Activated T-cell treated with anti-CD3 and anti-CD28 coated beads, Interleukin-2, amount 50 U/mL, for 4 hours (primary cell): ENCODE data around the gene NUDT19. TPM values are rescaled to one million over a fixed set of nuclear protein-coding genes. Genes with fewer than 3 reads are reported as not detected.
"Not testable (repeated sequence)": the region's sequence is repeated elsewhere in the genome, so short reads cannot be mapped to it uniquely, and the experiment has no call there.

Experiments used
- ATAC-seq, 2 donors: fragments of 200-7000 bp; cut with Tn5 transposase; one replicate each; pipeline ENCODE4 v1.10.0; 2021
- DNase-seq: peaks from one replicate; pipeline ENCODE4 v3.0.0-alpha.2; 2020
- H3K27me3 Mint-ChIP-seq: one replicate; pipeline ENCODE4 v1.8.0; 2021; ENCODE audit warnings: low read depth, mixed read lengths
- H3K36me3 Mint-ChIP-seq: one replicate; pipeline ENCODE4 v1.8.0; 2022; ENCODE audit warnings: mixed read lengths; ENCODE audit not compliant: insufficient read depth
- H3K4me1 Mint-ChIP-seq: one replicate; pipeline ENCODE4 v1.8.0; 2021; ENCODE audit warnings: low read depth, mixed read lengths
- H3K4me3 Mint-ChIP-seq: one replicate; pipeline ENCODE4 v1.8.0; 2021; ENCODE audit warnings: mild to moderate bottlenecking, moderate library complexity, mixed read lengths
- H3K9me3 Mint-ChIP-seq: one replicate; pipeline ENCODE4 v1.8.0; 2021; ENCODE audit warnings: mixed read lengths
- total RNA-seq, 3 donors: library from RNA; stranded (reverse); gene quantifications; one replicate each; pipeline ENCODE4 v1.2.1, GENCODE V29; 2021

The NUDT19 gene
- total RNA-seq, 3 donors from 2014 or later: 22.3 to 27.8 (median 24.7) TPM

GRCh38 chr19:32686847-32687475 is 4.7 kb upstream of the NUDT19 start:
- H3K36me3 Mint-ChIP-seq: peaks cover 2% of the 10 kb centered on the region
- peaks cover 17% of the 10 kb centered on the region for H3K4me1 Mint-ChIP-seq
- DNase-seq (no peak), ATAC-seq (no peak)
- H3K4me3 Mint-ChIP-seq: no peak overlapping the region
- H3K9me3 Mint-ChIP-seq: no peaks in the 10 kb centered on the region
- peaks cover 2% of the 10 kb centered on the region for H3K27me3 Mint-ChIP-seq

GRCh38 chr19:32687681-32688080 is 3.9 kb upstream of the NUDT19 start:
- Mint-ChIP-seq H3K4me1 (peaks cover 17% of the 10 kb centered on the region), H3K36me3 (peaks cover 2% of the 10 kb centered on the region), H3K9me3 (no peaks in the 10 kb centered on the region), H3K4me3 (no peak overlapping the region), H3K27me3 (no peaks in the 10 kb centered on the region)
- DNase-seq: no peak
- no peak for ATAC-seq

- Mint-ChIP-seq H3K4me3 (no peak overlapping the region), H3K36me3 (peaks cover 6% of the 10 kb centered on the region), H3K27me3 (no peaks in the 10 kb centered on the region), H3K9me3 (no peaks in the 10 kb centered on the region), H3K4me1 (peaks cover 23% of the 10 kb centered on the region)
- ATAC-seq (no peak), DNase-seq (no peak)
Measured at GRCh38 chr19:32688311-32688710, 3.3 kb upstream of the NUDT19 start.

DNA sequence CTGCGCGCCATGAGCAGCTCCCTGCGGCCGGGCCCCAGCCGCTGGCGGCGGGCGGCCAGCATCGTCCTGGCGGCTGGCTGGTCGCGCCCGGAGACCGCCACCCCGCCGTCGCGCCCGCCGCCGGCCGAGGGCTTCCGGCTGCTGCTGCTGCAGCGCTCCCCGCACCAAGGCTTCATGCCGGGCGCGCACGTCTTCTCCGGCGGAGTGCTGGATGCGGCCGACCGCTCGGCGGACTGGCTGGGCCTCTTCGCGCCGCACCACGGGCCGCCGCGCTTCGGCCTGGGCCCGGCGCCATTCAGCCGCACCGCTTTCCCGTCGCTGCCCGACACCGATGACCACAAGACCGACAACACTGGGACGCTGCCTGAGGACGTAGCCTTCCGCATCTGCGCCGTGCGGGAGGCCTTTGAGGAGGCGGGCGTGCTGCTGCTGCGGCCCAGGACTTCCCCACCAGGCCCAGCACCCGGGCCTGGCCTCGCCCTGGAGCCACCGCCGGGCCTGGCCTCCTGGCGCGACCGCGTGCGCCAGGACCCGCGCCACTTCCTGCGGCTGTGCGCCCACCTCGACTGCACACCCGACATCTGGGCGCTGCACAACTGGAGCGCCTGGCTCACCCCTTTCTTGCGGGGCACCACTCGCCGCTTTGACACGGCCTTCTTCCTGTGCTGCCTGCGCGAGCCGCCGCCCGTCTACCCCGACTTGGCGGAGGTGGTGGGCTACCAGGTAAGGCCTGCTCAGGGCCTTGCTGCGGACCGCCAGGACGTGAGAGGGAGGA is 518 bp downstream of the NUDT19 start:
- Mint-ChIP-seq H3K4me1 (peaks cover 56% of the 10 kb centered on the region), H3K36me3 (peaks cover 17% of the 10 kb centered on the region), H3K4me3 (peak overlapping the region; percentile 90), H3K27me3 (no peaks in the 10 kb centered on the region), H3K9me3 (no peaks in the 10 kb centered on the region)
- peak; percentile 27 for DNase-seq
- peak; percentile 69 to 72 for ATAC-seq

DNA sequence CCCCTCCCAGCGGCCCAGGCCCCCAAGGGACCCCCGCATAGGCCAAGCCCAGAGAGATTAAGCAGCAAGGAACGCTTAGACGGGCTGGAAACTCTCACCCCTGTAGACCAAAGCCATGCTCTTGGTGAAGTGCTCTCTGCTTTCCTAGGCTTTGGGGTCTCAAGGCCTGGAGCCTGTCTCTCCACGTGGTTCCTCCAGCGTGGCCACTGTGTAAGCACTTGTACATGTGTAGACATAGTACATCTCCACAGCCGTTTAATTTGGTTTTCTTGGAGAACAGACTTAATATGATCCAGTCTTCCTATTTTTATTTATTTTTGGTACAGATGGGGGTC is 1.1 kb downstream of the NUDT19 start:
- Mint-ChIP-seq H3K4me3 (peak overlapping the region; percentile 90), H3K27me3 (no peaks in the 10 kb centered on the region), H3K9me3 (no peaks in the 10 kb centered on the region), H3K4me1 (peaks cover 60% of the 10 kb centered on the region), H3K36me3 (peaks cover 20% of the 10 kb centered on the region)
- peak; percentile 1 to 8 for ATAC-seq
- no peak for DNase-seq

DNA sequence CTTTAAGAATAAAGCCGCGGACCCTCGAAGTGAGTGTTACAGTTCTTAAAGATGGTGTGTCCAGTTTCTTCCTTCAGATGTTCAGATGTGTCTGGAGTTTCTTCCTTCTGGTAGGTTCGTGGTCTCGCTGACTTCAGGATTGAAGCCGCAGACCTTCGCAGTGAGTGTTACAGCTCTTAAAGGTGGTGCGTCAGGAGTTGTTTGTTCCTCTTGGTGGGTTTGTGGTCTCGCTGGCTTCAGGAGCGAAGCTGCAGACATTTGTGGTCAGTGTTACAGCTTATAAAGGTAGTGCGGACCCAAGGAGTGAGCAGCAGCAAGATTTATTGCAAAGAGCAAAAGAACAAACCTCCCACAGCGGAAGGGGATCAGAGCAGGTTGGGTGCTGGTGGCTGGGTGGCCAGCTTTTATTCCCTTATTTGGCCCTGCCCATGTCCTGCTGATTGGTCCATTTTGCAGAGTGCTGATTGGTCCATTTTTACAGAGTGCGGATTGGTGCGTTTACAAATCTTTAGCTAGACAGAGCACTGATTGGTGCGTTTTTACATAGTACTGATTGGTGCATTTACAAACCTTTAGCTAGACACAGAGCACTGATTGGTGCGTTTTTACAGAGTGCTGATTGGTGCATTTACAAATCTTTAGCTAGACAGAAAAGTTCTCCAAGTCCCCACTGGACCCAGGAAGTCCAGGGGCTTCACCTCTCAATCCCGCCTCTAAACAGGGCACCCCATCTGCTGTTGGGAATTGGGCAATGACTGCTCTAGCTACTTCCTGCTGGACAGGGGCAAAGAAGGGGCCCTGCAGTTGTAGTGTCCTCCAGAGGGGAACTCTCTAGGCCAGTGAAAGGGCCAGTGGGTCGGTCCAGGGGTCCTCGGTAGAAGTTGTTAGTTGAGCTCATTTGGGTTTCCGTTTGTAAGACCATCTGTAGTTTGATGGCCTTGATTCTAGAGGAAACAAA is 1.8 kb downstream of the NUDT19 start:
- Mint-ChIP-seq H3K36me3 (peaks cover 28% of the 10 kb centered on the region), H3K4me3 (peak overlapping the region; percentile 90), H3K4me1 (peaks cover 61% of the 10 kb centered on the region)
- peak in 1 of 2 donors; percentile 5 for ATAC-seq
- H3K27me3 Mint-ChIP-seq, H3K9me3 Mint-ChIP-seq, DNase-seq: not testable (repeated sequence)

DNA sequence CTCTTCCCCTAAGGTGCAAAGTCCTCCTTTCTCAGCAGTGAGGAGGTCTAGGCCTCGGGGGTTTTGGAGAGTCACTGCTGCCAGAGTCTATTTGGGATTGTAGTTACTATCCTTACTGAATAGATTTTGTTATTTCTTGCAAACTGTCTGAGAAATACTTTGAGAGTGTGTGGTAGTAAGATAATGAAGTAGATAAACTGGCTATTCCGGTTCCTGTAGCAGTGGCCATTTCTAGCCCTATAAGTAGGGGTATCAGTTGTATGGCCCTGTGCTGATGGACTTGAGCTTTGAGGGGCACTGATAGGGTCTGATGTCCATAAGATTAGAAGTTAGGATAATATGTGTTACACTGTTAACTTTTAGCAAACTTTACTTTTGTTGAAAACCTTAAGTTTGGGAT is 2.7 kb downstream of the NUDT19 start:
- ATAC-seq, H3K9me3 Mint-ChIP-seq, H3K27me3 Mint-ChIP-seq, DNase-seq: not testable (repeated sequence)
- Mint-ChIP-seq H3K4me1 (peaks cover 65% of the 10 kb centered on the region), H3K36me3 (peaks cover 36% of the 10 kb centered on the region), H3K4me3 (peak overlapping the region; percentile 90)

GRCh38 chr19:32694851-32695250 is 3.2 kb downstream of the NUDT19 start:
- not testable (repeated sequence) for H3K9me3 Mint-ChIP-seq, ATAC-seq, H3K27me3 Mint-ChIP-seq, DNase-seq
- Mint-ChIP-seq H3K4me1 (peaks cover 61% of the 10 kb centered on the region), H3K36me3 (peaks cover 41% of the 10 kb centered on the region), H3K4me3 (peak overlapping the region; percentile 90)

GRCh38 chr19:32695506-32695905 is 3.9 kb downstream of the NUDT19 start:
- not testable (repeated sequence) for DNase-seq, ATAC-seq, H3K9me3 Mint-ChIP-seq, H3K27me3 Mint-ChIP-seq
- peaks cover 45% of the 10 kb centered on the region for H3K36me3 Mint-ChIP-seq
- peaks cover 57% of the 10 kb centered on the region for H3K4me1 Mint-ChIP-seq
- H3K4me3 Mint-ChIP-seq: peak overlapping the region; percentile 29

GRCh38 chr19:32696771-32697170 is 5.2 kb downstream of the NUDT19 start:
- H3K4me3 Mint-ChIP-seq, DNase-seq: not testable (repeated sequence)

GRCh38 chr19:32700129-32700528 is 8.5 kb downstream of the NUDT19 start:
- not testable (repeated sequence) for H3K9me3 Mint-ChIP-seq, ATAC-seq, DNase-seq, H3K4me3 Mint-ChIP-seq, H3K27me3 Mint-ChIP-seq
- H3K4me1 Mint-ChIP-seq: peaks cover 30% of the 10 kb centered on the region
- H3K36me3 Mint-ChIP-seq: peaks cover 61% of the 10 kb centered on the region

More at GRCh38 chr19:32696771-32697170, 5.2 kb downstream of the NUDT19 start:
- peaks cover 50% of the 10 kb centered on the region for H3K36me3 Mint-ChIP-seq
- H3K27me3 Mint-ChIP-seq, H3K9me3 Mint-ChIP-seq, ATAC-seq: not testable (repeated sequence)
- peaks cover 54% of the 10 kb centered on the region for H3K4me1 Mint-ChIP-seq

GRCh38 chr19:32702010-32702409 is 10.4 kb downstream of the NUDT19 start:
- Mint-ChIP-seq H3K9me3 (peaks cover 8% of the 10 kb centered on the region), H3K36me3 (peaks cover 56% of the 10 kb centered on the region), H3K4me1 (peaks cover 21% of the 10 kb centered on the region), H3K27me3 (no peaks in the 10 kb centered on the region), H3K4me3 (no peak overlapping the region)
- no peak for DNase-seq
- ATAC-seq: no peak

DNA sequence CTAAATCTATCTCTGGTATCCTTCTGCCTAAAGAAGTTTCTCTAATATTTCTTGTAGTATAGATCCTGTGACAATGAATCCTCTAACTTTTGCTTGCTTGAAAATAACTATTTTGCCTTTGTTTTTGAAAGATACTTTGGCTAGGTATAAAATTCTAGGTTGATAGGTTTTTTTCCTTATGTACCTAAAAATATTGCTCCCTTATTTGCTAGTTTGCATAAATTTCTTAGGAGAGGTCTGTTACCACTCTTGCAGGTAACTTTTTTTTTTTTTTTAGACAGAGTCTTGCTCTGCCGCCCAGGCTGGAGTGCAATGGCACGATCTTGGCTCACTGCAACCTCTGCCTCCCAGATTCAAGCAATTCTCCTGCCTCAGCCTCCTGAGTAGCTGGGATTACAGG is 12.4 kb downstream of the NUDT19 start:
- H3K4me3 Mint-ChIP-seq, DNase-seq, H3K27me3 Mint-ChIP-seq, ATAC-seq, H3K9me3 Mint-ChIP-seq: not testable (repeated sequence)
- Mint-ChIP-seq H3K4me1 (peaks cover 29% of the 10 kb centered on the region), H3K36me3 (peaks cover 41% of the 10 kb centered on the region)

- Mint-ChIP-seq H3K9me3 (peaks cover 4% of the 10 kb centered on the region), H3K4me1 (peaks cover 21% of the 10 kb centered on the region), H3K4me3 (no peak overlapping the region), H3K27me3 (no peaks in the 10 kb centered on the region), H3K36me3 (peaks cover 21% of the 10 kb centered on the region)
- DNase-seq: peak; percentile 21
- ATAC-seq: peak; percentile 92 to 93
Measured at GRCh38 chr19:32708457-32708856, 16.8 kb downstream of the NUDT19 start.
